GM19193 (cell line): Measurements from ENCODE around the gene PON2.

Experiments
- POLR2A ChIP-seq: IDR thresholded peaks from 4 replicates; pipeline ENCODE4 v1.6.1; 2011; ENCODE audit not compliant: insufficient read depth, insufficient read length; ENCODE audit errors: extremely low read depth

The PON2 gene

DNA sequence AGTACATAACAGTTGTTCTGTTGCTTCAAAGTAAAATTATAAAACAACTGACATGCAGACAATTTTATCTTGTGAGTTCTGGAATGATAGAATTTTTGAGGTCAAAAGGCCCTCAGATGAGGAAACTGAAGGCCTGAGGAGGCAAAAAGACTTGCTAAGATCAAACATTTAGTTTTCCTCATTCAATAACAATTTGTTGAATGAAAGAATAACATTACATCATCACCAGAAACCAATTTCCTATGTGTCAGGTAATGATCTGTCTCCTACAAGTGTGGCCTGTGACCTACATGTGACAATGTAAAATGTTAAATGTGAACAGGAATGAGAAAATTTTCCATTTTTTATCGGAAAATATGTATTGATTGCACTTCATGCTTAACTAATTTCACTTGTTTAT, 34.4 kb upstream of the PON2 start:
- TF ChIP-seq POLR2A: no peak

DNA sequence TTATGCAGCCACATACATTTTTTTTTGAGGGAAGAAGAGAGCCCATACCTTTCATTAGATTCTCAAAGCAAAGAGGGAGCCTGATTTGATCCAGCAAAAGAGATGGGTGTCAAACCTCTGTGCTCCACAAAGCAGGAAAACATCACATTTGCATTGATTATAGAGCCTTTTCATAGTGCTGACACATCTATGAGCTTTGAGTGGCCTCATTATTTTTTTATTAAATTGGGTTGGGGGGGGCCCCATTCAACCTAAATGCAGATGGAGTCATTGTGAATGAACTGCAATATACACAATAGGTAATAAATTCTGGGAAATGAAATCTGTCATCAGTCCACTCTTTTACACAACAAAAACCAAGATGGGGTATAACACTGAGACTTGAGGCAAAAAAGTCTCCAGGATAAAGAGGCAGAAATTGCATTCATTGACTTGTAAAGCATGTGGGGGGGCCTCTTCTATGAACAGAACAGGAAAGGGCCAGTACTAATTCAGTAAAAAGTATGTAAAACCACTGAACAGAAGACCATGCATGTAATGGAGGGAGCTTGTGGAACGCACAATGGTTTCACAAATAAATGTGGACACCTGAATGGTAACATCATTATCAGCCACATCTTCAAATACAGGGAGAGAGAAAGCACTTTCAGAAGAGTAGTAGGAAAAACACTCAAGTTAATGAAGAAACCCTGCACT, 33.2 kb upstream of the PON2 start:
- no peak for TF ChIP-seq POLR2A

DNA sequence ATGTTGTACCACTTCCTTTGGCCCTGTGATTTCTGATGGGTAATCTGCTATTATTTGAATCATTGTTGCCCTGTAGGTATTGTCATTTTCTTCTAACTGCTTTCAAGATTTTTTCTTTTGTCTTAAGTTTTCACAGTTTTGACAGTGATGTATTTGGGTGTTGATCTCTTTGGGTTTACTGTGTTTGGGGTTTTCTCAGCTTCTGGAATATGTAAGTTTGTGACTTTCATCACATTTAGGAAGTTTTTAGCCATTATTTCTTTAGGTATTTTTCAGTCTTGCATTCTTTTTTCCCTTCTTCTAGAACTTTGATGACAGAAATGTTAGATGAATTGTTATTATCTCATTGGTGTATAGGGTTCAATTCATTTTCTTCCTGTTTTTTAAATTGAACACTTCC, 23.1 kb upstream of the PON2 start:
- TF ChIP-seq POLR2A: no peak

DNA sequence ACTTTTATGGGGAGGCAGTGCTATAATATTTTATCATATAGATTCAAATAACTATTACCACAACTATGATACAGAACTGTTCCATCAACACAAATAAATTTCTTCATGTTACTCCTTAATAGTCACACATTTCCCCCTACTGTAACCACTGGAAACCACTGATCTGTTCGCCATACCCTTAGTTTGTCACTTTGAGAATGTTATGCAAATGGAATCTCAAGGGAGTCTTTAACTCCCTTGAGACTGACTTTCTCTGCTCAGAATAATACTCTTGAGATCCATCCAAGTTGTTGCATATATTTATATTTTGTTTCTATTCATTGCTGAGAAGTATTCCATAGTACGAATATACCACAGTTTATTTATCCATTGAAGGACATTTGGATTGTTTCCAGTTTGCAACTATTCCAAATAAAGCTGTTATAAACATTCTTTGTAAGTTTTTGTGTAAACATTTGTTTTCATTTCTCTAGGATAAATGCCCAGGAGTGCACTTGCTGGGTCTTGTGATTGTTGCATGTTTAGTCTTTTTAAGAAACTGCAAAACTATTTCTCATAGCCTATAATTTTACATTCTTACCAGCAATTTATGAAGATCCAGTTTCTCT, 19.7 kb upstream of the PON2 start:
- TF ChIP-seq POLR2A: no peak

DNA sequence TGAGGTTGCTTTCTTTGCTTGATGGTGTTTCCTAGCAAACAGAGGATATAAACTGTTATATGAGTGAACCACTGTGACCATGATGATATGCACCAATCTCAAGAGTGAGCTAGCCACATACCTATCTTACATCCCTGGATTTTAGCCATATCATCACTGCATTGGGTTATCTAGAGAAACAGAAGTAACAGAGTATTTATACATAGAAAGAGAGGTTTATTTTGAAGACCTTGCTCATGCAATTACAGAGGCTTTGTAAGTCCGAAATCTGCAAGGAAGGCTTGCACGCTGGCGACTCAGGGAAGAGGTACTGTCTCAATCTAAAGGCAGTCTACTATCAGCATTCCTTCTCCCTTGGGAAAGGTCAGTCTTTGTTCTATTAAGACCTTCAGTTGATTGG, 11.8 kb upstream of the PON2 start:
- TF ChIP-seq POLR2A: no peak

DNA sequence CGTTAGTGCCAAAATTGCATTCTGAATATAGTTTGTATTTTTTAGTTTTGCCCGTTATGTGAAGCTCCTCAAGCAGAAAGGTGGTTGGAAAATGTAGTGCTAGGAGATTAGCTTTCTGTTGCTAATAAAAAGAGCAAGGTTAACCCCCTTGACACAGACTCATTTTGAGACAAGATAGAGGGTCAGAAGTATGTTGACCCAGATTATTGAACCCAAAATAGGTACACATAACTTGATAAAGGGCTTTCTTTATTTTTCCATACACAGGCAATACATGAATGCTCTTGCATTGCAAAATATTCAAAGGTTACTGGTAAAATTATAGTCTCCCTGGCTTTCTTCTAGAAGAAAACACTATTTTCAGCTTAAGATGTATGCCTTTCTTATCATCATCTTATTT, 10.0 kb upstream of the PON2 start:
- no peak for TF ChIP-seq POLR2A

DNA sequence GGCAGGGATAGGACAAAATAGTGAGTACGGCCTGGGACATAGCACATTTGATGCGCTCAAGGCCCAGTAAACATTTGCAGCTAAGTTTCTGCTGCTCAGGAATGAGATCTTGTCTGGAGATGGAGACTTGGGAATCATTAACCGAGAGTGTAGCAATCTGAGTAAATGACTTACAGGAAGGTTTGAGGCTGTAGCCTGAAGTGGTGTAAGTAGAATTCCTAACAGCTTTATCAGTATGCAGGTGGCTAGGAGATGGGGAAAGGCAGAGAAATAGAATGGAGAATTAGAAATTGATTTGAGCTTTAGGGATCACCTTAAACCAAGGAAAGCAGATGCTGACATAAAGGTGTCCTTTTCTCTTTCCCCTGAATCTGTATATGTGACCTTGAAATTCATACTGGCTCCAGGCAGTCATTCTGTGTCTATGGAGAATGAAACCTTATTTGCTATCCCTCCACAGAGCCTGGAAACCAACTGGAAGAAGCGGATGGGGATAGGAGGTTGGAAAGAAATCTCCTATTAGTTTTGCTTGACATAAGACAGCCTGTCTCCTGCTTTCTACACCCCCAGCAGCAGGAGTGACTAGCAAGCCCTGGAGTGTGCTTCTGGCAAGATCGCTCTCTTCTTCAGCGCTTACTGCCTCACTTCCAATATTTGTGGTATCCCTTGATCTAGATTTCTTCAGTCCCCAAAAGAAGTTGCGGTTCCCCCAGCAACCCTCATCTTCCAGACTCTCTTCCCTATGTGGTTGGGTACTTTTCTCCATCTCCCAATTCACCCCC, 6.4 kb upstream of the PON2 start:
- TF ChIP-seq POLR2A: no peak

DNA sequence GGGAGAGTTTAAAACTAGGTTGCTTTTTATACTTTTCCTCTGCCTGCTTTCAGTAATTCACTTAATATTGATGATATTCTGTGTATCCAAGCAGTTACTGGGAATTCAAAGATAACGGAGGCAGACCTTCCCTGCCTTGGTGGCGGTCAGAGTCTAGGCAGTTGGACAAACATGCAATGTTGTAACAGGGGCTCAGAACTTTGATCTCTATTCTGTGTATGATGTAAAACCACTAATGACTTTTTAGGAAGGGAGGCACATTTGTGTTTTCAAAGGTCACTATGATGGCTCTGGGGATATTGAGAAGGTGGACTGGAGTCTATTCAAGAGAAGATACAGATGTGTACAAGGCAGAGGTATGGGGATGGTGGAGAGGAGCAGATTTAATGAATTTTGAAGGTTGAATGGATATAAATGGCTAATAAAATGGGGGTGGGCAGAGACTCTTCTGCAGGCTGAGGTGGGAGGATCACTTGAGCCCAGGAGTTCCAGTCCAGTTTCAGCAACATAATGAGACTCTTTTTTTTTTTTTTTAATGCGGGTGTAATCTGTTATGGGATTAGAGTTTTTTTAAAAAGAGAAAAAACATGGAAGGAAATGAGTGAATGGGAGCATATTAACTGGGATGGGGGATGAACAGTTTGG, 5.7 kb upstream of the PON2 start:
- no peak for TF ChIP-seq POLR2A

DNA sequence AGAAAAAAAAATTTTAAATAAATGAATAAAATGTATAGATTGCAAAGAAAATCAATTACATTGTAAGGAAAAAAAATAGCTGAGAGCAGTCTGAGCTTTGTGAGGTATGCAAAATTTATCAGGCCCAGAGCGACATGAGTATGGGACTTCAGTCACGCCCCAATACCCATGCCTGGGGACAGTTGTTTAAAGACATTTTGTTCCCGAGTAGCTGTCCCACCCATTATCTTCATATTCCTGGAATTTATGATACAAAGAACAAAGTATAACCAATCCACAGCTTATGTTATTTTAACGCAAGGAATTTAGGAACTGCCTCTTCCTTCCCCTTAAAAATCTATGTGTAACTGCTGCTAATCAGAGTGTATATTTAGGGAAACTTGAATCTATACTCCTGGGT, 1.6 kb upstream of the PON2 start:
- TF ChIP-seq POLR2A: no peak

DNA sequence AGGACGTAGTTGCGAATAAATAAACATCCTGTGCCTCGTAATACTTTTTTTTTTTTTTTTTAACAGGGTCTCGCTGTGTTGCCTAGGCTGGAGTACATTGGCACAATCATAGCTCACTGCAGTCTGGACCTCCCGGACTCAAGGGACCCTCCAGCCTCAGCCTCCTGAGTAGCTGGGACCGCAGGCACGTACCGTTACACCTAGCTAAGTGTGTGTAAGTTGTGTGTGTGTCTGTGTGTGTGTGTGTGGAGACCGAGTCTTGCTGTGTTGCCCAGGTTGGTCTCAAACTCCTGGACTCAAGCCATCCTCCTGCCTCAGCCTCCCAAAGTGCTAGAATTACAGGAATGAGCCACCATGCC, 573 bp upstream of the PON2 start:
- no peak for TF ChIP-seq POLR2A

DNA sequence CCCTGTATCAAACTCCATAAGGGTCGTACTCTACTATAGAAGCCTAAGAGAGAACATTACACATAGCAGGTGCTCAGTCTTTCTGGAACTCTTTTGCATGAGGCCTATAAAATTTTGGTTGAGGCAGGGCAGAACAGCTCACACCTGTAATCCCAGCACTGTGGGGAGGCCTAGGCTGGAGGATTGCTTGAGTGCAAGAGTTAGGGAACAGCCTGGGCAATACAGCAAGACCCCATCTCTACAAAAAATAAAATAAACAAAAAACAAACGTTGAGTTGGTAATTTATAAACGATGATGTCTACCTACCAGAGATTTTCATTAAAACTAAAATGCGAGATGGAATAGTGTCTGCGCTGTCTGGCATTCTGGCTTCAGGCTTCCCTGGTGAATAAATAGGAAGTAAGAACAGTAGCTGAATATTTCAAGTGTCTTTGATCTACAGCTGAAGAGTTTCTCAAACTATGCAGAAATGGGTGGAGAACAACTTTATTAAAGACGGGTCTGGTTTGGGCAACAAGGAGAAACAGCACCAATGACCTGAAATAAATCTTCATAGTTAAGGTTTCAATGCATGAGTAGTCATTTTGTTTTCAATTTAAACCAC, 774 bp downstream of the PON2 start:
- no peak for TF ChIP-seq POLR2A

DNA sequence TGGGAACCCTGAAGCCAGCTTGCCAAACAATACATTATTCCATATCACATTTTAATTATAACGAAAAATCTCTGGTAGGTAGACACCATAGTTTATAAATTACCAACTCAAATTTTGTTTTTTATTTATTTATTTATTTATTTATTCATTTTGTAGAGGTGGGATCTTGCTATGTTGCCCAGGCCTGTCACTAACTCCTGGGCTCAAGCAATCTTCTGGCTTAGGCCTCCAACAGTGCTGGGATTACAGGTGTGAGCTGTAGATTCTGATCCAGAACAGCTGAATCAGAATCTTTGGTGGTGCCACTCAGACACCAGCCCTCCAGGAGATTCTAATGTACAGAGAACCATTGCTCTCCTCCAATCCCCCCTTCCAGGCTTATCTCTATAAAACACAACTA, 1.7 kb downstream of the PON2 start:
- TF ChIP-seq POLR2A: no peak

DNA sequence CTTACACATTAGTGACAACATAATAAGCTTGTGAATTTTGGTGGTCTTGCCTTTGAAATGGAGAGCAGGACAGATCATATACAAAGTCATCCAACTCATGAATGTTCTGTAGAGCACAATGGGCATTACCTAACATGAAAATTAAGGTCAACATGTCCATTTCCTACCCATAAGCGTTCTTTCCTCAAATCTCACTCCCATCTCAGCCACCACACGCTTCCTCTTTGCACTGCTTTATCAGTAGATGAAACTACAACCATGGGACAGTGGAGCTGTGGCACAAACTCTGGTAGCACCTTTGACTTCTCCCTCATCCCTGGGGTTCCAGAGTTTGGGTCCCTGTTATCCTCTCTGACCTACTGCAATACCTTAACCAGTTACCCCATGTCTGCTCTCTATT, 2.2 kb downstream of the PON2 start:
- TF ChIP-seq POLR2A: no peak

DNA sequence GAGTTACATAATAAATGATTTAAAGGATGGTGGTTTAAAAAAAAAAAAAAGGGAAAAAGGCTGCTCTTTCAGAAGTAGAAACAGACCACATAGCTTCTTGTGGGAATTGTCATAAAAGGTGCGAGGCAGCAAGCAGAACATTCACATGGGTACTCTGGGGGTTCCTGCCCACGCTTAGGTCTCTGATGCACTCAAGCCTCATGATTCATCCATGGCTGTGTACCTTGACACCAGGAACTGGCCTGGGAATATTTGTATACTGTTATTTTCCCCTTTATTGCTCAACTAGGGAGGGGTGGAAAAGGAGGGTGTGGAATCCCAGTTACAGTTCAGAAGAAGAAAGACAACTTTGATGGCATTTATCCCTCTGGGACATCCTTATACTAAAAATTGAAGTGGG, 4.0 kb downstream of the PON2 start:
- TF ChIP-seq POLR2A: no peak
